Activated naive CD4-positive, alpha-beta T cell treated with anti-CD3 and anti-CD28 coated beads, Interleukin-2, amount 50 U/mL, for 24 hours (primary cell): Measurements from ENCODE around the gene CAMTA2.

ENCODE experiments used
- H3K27ac Mint-ChIP-seq: one replicate; pipeline ENCODE4 v1.8.0; 2021; ENCODE audit warnings: mild to moderate bottlenecking, mixed read lengths
- H3K27me3 Mint-ChIP-seq: one replicate; pipeline ENCODE4 v1.8.0; 2021; ENCODE audit warnings: mixed read lengths
- H3K36me3 Mint-ChIP-seq: one replicate; pipeline ENCODE4 v1.8.0; 2021; ENCODE audit warnings: mixed read lengths
- H3K4me1 Mint-ChIP-seq: one replicate; pipeline ENCODE4 v1.8.0; 2021; ENCODE audit warnings: mixed read lengths
- H3K4me3 Mint-ChIP-seq: one replicate; pipeline ENCODE4 v1.8.0; 2021; ENCODE audit warnings: mild to moderate bottlenecking, mixed read lengths
- H3K9me3 Mint-ChIP-seq: one replicate; pipeline ENCODE4 v1.8.0; 2021; ENCODE audit warnings: mixed read lengths

CAMTA2 gene

GRCh38 chr17:5020502-5021023 lies 33.1 kb upstream of the CAMTA2 start:
- no peaks in the 10 kb centered on the region for H3K27me3 Mint-ChIP-seq
- peaks cover 9% of the 10 kb centered on the region for H3K4me1 Mint-ChIP-seq
- H3K36me3 Mint-ChIP-seq: peaks cover 1% of the 10 kb centered on the region
- no peak overlapping the region for H3K27ac Mint-ChIP-seq
- H3K4me3 Mint-ChIP-seq: no peak overlapping the region
- no peaks in the 10 kb centered on the region for H3K9me3 Mint-ChIP-seq

DNA sequence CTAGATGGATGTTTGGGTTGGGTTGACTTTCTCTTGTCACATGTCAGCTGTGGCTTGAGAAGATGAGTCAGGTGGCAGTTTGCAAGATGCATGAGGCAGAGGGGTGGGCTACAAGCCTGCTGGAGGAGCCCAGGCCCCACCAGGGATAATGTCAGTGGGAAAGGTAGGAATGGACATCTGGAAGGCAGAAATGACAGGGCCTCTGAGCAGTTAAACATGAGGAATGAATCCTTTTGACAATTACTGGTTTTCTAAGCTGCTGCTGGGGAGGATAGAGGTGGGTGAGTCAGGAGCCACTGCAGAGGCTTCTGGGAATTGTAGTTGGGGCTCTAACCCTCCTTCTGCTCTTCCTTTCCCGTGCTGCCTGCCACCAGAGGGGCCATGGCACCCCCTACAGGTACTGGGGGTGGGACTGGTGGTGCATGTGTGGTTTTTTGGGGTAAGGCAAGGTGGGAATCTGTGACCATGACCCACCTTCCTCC lies 32.0 kb upstream of the CAMTA2 start:
- Mint-ChIP-seq H3K4me1 (peaks cover 9% of the 10 kb centered on the region), H3K27ac (no peak overlapping the region), H3K36me3 (peaks cover 3% of the 10 kb centered on the region), H3K4me3 (no peak overlapping the region), H3K27me3 (no peaks in the 10 kb centered on the region), H3K9me3 (no peaks in the 10 kb centered on the region)

DNA sequence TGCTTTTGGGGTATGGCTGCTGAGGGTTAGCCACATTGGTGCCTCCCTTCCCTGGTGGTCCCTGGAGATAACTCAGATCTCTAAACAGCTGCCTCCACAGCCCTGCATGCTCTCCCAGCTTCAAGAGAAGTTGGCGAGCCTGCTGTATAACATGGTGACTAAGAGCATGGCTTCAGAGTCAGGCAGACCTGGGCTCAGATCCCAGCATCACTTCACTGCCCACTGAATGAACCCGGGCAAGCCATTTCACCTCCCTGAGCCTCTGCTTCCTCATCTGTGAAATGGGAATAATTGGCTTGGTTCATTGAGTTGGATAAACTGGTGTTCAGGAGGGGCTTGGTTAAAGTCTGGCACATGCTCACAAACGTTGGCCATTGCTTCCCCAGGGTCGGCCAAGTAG lies 26.9 kb upstream of the CAMTA2 start:
- Mint-ChIP-seq H3K9me3 (no peaks in the 10 kb centered on the region), H3K27me3 (no peaks in the 10 kb centered on the region), H3K27ac (no peak overlapping the region), H3K36me3 (peaks cover 1% of the 10 kb centered on the region), H3K4me1 (peaks cover 6% of the 10 kb centered on the region), H3K4me3 (no peak overlapping the region)

- no peaks in the 10 kb centered on the region for H3K27me3 Mint-ChIP-seq
- H3K4me3 Mint-ChIP-seq: no peak overlapping the region
Measured at GRCh38 chr17:5011928-5012327, 24.5 kb upstream of the CAMTA2 start.

GRCh38 chr17:5003214-5003867 lies 15.9 kb upstream of the CAMTA2 start:
- Mint-ChIP-seq H3K9me3 (no peaks in the 10 kb centered on the region), H3K36me3 (peaks cover 20% of the 10 kb centered on the region), H3K27ac (no peak overlapping the region), H3K4me1 (peaks cover 10% of the 10 kb centered on the region), H3K4me3 (no peak overlapping the region), H3K27me3 (no peaks in the 10 kb centered on the region)

More at GRCh38 chr17:5011928-5012327, 24.5 kb upstream of the CAMTA2 start:
- Mint-ChIP-seq H3K4me1 (peaks cover 2% of the 10 kb centered on the region), H3K9me3 (no peaks in the 10 kb centered on the region), H3K36me3 (peaks cover 9% of the 10 kb centered on the region), H3K27ac (no peak overlapping the region)

- H3K27me3 Mint-ChIP-seq: no peaks in the 10 kb centered on the region
- H3K36me3 Mint-ChIP-seq: peaks cover 15% of the 10 kb centered on the region
- H3K4me3 Mint-ChIP-seq: no peak overlapping the region
- H3K9me3 Mint-ChIP-seq: no peaks in the 10 kb centered on the region
- H3K27ac Mint-ChIP-seq: no peak overlapping the region
- peaks cover 10% of the 10 kb centered on the region for H3K4me1 Mint-ChIP-seq
Measured at GRCh38 chr17:5002121-5002788, 14.8 kb upstream of the CAMTA2 start.

DNA sequence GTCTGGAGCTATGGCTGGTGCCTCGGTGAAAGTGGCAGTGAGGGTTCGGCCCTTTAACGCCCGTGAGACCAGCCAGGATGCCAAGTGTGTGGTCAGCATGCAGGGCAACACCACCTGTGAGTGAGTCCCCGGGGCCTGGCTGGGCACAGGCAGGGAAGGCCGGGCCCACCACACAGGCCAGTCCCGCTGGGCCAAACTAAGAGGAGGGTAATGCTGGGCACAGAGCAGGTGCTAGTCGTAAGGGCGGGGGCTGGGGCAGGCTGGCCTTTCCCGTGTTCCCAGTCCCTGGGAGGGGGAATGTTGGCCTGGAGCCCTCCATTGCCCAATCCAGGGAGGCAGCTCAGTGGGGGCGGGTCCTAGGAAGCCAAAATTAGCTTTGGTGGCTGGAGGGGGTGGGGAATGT lies 12.8 kb upstream of the CAMTA2 start:
- H3K4me3 Mint-ChIP-seq: no peak overlapping the region

DNA sequence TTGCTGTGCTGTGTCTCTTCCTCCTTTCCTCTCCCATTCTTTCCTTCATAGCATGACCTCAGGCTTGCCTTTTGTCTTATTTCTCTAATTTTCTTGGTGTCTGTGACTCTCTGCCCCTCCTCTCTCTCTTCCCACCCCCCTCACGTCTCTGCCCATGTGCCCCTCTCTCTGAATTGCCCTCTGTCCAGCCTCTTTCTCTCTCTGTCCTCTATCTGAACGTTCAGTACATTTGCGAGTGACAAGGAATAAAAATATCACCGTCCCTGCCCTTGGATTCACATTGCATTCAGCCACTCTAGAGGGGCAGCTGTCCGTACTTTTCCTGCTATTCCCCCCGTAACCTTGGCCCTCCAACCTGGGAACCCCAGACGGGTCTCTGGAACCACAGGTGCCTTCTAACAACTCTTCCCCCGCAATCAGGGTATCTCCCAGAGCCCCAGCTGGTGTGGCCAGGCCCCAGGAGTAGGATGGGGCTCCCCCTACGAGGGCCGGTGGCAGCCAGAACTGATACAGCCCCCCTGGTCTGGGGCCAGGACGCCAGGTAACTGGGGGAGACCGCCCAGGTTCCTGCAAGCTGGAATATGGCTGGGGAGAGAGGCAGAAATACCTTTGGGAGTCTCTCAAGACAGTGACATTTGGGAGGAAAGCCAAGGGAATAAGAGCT lies 12.1 kb upstream of the CAMTA2 start:
- H3K27ac Mint-ChIP-seq: peak overlapping the region; percentile 42
- peak overlapping the region; percentile 68 for H3K4me3 Mint-ChIP-seq
- H3K27me3 Mint-ChIP-seq: no peaks in the 10 kb centered on the region
- H3K4me1 Mint-ChIP-seq: peaks cover 20% of the 10 kb centered on the region
- no peaks in the 10 kb centered on the region for H3K9me3 Mint-ChIP-seq
- peaks cover 4% of the 10 kb centered on the region for H3K36me3 Mint-ChIP-seq

More for the DNA sequence above, 12.8 kb upstream of the CAMTA2 start:
- no peaks in the 10 kb centered on the region for H3K9me3 Mint-ChIP-seq
- H3K36me3 Mint-ChIP-seq: peaks cover 10% of the 10 kb centered on the region
- H3K27me3 Mint-ChIP-seq: no peaks in the 10 kb centered on the region
- H3K27ac Mint-ChIP-seq: no peak overlapping the region
- H3K4me1 Mint-ChIP-seq: peaks cover 17% of the 10 kb centered on the region

- Mint-ChIP-seq H3K4me1 (peaks cover 20% of the 10 kb centered on the region), H3K9me3 (no peaks in the 10 kb centered on the region), H3K4me3 (peak overlapping the region; percentile 68), H3K27me3 (no peaks in the 10 kb centered on the region), H3K36me3 (peaks cover 2% of the 10 kb centered on the region), H3K27ac (peak overlapping the region; percentile 42)
Measured at GRCh38 chr17:4998732-4999429, 11.4 kb upstream of the CAMTA2 start.

DNA sequence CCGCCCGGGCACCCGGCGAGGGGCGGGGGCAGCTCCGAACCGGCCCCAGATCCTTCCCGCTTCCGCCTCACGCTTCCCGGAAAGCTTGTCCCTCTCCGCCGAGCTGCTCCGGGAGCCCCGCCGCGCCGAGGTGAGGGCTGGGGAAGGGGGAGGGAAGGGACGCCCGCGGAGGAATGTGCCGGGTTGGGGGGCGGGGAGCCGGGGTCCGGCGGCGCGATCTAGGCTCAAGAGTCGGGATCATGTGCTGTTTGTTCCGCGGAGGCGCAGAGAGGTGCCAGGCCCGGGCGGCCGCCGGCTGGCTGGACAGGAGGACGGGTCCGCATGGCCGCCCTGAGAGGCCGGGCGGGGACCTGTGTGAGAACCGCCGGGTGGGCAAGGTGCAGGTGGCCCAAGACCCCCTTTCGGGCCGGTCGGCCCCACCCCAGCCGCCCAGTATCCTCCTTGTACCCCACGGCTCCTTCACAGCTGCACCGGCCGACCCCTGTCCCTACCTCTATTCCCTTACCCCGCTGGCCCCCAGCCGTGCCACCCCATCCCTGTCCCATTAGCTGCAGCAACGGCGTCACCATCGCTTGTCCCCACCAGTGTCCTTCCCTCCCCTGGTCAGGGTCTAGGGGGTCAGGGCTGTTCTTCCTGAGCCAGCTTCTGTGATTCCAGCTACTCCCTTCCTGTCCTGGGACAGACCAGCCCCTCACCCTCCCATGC lies 10.7 kb upstream of the CAMTA2 start:
- H3K9me3 Mint-ChIP-seq: no peaks in the 10 kb centered on the region
- no peak overlapping the region for H3K27ac Mint-ChIP-seq
- H3K36me3 Mint-ChIP-seq: no peaks in the 10 kb centered on the region
- peaks cover 20% of the 10 kb centered on the region for H3K4me1 Mint-ChIP-seq
- H3K4me3 Mint-ChIP-seq: peak overlapping the region; percentile 68
- H3K27me3 Mint-ChIP-seq: no peaks in the 10 kb centered on the region

DNA sequence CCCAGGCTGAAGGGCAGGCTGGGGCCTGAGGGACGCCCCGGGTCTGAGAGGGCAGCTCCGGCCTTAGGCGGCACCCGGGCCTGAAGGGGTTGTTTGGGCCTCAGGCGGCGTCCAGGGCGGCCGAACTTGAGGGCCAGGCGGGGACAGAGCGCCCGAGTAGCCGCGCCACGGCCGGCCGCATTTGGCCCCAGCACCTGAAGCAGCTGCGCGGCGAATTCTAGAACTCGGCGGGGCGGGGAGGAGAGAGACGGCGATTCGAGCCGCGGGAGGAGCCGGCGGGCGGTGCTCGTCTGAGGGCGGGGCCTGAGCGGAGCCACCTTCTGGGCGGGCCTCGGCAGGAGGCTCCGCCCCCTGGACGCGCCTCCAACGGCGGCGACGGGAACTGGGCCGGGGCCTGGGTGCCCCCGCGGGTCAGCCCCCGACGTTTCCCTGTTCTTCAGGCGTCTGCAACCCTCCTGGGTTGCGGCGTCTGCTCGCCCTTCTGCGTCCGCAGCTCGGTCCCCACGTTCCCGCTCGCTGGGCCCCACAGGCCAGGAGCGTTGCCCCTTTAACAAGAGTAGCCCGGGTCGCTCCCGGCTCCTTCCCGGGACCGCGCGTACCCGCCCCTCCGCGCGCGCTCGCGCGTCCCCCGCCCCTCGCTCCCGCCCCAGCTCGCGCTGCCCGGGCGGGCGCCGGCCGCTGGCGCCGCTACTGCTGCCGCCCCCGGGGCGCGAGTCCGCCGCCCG lies 10.0 kb upstream of the CAMTA2 start, which contains the start of the genes INCA1 and KIF1C:
Gene INCA1, minus strand, starts transcription at position 221 of the 725 bp plus-strand sequence. CDS start 3,085 bp downstream, outside the sequence.
Gene KIF1C, plus strand, starts transcription at position 649 of the 725 bp plus-strand sequence. CDS start 2,297 bp downstream, outside the sequence.
- Mint-ChIP-seq H3K4me3 (peak within 1 kb of the TSS; percentile 87), H3K36me3 (no peaks in the 10 kb centered on the region), H3K4me1 (peaks cover 20% of the 10 kb centered on the region), H3K27ac (peak within 1 kb of the TSS; percentile 68), H3K27me3 (no peaks in the 10 kb centered on the region), H3K9me3 (no peaks in the 10 kb centered on the region)

GRCh38 chr17:4994081-4994595 lies 6.7 kb upstream of the CAMTA2 start:
- Mint-ChIP-seq H3K36me3 (no peaks in the 10 kb centered on the region), H3K4me3 (no peak overlapping the region), H3K4me1 (peaks cover 26% of the 10 kb centered on the region), H3K9me3 (no peaks in the 10 kb centered on the region), H3K27me3 (no peaks in the 10 kb centered on the region), H3K27ac (no peak overlapping the region)

- H3K4me1 Mint-ChIP-seq: peaks cover 45% of the 10 kb centered on the region
- no peaks in the 10 kb centered on the region for H3K9me3 Mint-ChIP-seq
- no peaks in the 10 kb centered on the region for H3K27me3 Mint-ChIP-seq
- H3K27ac Mint-ChIP-seq: peak overlapping the region; percentile 90
- peak overlapping the region; percentile 98 for H3K4me3 Mint-ChIP-seq
- H3K36me3 Mint-ChIP-seq: no peaks in the 10 kb centered on the region
Measured at GRCh38 chr17:4987767-4988567, 492 bp upstream of the CAMTA2 start.
